C1 segment of cervical spinal cord (tissue), 14 donors: ENCODE measurements around the gene POLR2F.
A peak's percentile ranks its signal among the peaks of the same experiment; 100 is the strongest.
"Not testable (repeated sequence)": the region's sequence is repeated elsewhere in the genome, so short reads cannot be mapped to it uniquely, and the experiment has no call there.

Source experiments
- DNase-seq, 14 donors: peaks; one replicate each; lab custom pipeline; 2025; lab: John Stamatoyannopoulos, UW

POLR2F gene

GRCh38 chr22:37953062-37953436 lies 450 bp upstream of the POLR2F start:
- no peak for DNase-seq

GRCh38 chr22:37954686-37955085 lies 1.2 kb downstream of the POLR2F start:
- no peak for DNase-seq

- DNase-seq, result not testable (repeated sequence)
Observed at GRCh38 chr22:37955825-37956397, 2.4 kb downstream of the POLR2F start.

GRCh38 chr22:37957232-37957631 lies 3.7 kb downstream of the POLR2F start:
- no peak for DNase-seq

- DNase-seq, result no peak
Observed at GRCh38 chr22:37959231-37959825, 5.8 kb downstream of the POLR2F start.

- DNase-seq, result no peak
Observed at GRCh38 chr22:37961062-37961461, 7.6 kb downstream of the POLR2F start.

GRCh38 chr22:37965940-37966664 lies 12.6 kb downstream of the POLR2F start:
- DNase-seq, result no peak

- DNase-seq, result no peak
Observed at GRCh38 chr22:37967147-37967546, 13.6 kb downstream of the POLR2F start.

GRCh38 chr22:37967637-37968451 lies 14.3 kb downstream of the POLR2F start:
- DNase-seq, result no peak

GRCh38 chr22:37968452-37969251 lies 15.2 kb downstream of the POLR2F start:
- peak in 10 of 14 donors; percentile 26 to 73 (median 56) for DNase-seq

- no peak for DNase-seq
Observed at GRCh38 chr22:37970864-37971263, 17.4 kb downstream of the POLR2F start.

- no peak for DNase-seq
Observed at GRCh38 chr22:37971475-37972434, 18.3 kb downstream of the POLR2F start.

- DNase-seq, result peak in 1 of 14 donors; percentile 34
Observed at GRCh38 chr22:37972527-37972926, 19.0 kb downstream of the POLR2F start.

GRCh38 chr22:37973271-37974170 lies 20.0 kb downstream of the POLR2F start:
- no peak for DNase-seq

- DNase-seq, result no peak
Observed at GRCh38 chr22:37975153-37975552, 21.7 kb downstream of the POLR2F start.

GRCh38 chr22:37976022-37976421 lies 22.5 kb downstream of the POLR2F start:
- not testable (repeated sequence) for DNase-seq

GRCh38 chr22:37976547-37976946 lies 23.0 kb downstream of the POLR2F start:
- DNase-seq, result no peak

GRCh38 chr22:37979782-37980181 lies 26.3 kb downstream of the POLR2F start:
- peak in 2 of 14 donors; percentile 31 to 44 for DNase-seq
